ENCODE data around the gene OR51B5. TPM values are rescaled to one million over a fixed set of nuclear protein-coding genes. Genes with fewer than 3 reads are reported as not detected.

The OR51B5 gene
- polyA plus RNA-seq, 3 donors: not detected

DNA sequence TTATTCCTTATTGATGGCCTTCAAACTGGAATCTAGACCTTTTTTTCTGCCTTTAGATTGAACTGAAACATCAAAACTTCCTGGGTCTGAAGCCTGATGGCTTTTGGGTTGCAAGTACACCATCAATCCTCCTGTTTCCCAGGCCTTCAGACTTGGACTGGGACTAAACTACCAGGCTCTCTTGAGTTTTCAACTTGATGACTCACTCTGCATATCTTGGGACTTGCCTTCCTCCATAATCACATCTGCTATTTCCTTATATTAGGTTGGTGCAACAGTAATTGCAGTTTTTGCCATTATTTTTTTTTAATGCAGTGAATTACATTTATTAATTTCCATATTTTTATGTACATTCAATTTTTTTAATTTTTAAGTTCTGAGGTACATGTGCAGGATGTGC lies 7.0 kb downstream of the OR51B5 start:
- Histone ChIP-seq H3K36me3 (replicated peaks in 1 of 2; ENCODE audit: control insufficient read depth in 1 of 2, insufficient read depth in 2 of 2, low read length in 2 of 2) (no peaks in the 10 kb centered on the region), H2AFZ (ENCODE audit: insufficient read depth, low read depth, low read length, poor library complexity, severe bottlenecking) (no peak overlapping the region), H3K4me2 (replicated peaks; ENCODE audit: extremely low read depth, low read length, poor library complexity, severe bottlenecking) (no peak overlapping the region), H3K9ac (ENCODE audit: insufficient read depth, low read length, poor library complexity, severe bottlenecking) (no peak overlapping the region), H4K20me1 (ENCODE audit: insufficient read depth, low read length) (no peaks in the 10 kb centered on the region), H3K4me3 (replicated peaks in 1 of 3; ENCODE audit: low read depth in 2 of 3, low read length in 3 of 3) (no peak overlapping the region), H3K4me1 (ENCODE audit: control insufficient read depth in 1 of 2, insufficient read depth in 2 of 2, low read length in 2 of 2) (no peaks in the 10 kb centered on the region), H3K27me3 (ENCODE audit: control insufficient read depth in 2 of 2, insufficient read depth in 2 of 2, low read length in 2 of 2) (no peaks in the 10 kb centered on the region), H3K27ac (ENCODE audit: low read depth in 1 of 2, low read length in 2 of 2) (no peak overlapping the region), H3K9me3 (replicated peaks in 1 of 2; ENCODE audit: control insufficient read depth in 1 of 2, insufficient read depth in 1 of 2, low read length in 2 of 2) (no peaks in the 10 kb centered on the region), H3K79me2 (ENCODE audit: insufficient read depth, low read length) (no peaks in the 10 kb centered on the region)
- intact Hi-C loops (cut with micrococcal nuclease): no loop called here
- TF ChIP-seq, protein P1, sequence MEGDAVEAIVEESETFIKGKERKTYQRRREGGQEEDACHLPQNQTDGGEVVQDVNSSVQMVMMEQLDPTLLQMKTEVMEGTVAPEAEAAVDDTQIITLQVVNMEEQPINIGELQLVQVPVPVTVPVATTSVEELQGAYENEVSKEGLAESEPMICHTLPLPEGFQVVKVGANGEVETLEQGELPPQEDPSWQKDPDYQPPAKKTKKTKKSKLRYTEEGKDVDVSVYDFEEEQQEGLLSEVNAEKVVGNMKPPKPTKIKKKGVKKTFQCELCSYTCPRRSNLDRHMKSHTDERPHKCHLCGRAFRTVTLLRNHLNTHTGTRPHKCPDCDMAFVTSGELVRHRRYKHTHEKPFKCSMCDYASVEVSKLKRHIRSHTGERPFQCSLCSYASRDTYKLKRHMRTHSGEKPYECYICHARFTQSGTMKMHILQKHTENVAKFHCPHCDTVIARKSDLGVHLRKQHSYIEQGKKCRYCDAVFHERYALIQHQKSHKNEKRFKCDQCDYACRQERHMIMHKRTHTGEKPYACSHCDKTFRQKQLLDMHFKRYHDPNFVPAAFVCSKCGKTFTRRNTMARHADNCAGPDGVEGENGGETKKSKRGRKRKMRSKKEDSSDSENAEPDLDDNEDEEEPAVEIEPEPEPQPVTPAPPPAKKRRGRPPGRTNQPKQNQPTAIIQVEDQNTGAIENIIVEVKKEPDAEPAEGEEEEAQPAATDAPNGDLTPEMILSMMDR (IDR thresholded peaks at IDR 0.05): no peak
- Mint-ChIP-seq H3K4me3 (no peak overlapping the region), H3K27ac (no peak overlapping the region), H3K27me3 (ENCODE audit: low read depth in 3 of 3) (peaks cover 0 to 3% (median 1%) of the 10 kb centered on the region in 3 donors), H3K9me3 (peaks cover 0 to 4% (median 0%) of the 10 kb centered on the region in 7 donors), H3K4me1 (no peaks in the 10 kb centered on the region), H3K36me3 (no peaks in the 10 kb centered on the region)
- no peak for DNase-seq

DNA sequence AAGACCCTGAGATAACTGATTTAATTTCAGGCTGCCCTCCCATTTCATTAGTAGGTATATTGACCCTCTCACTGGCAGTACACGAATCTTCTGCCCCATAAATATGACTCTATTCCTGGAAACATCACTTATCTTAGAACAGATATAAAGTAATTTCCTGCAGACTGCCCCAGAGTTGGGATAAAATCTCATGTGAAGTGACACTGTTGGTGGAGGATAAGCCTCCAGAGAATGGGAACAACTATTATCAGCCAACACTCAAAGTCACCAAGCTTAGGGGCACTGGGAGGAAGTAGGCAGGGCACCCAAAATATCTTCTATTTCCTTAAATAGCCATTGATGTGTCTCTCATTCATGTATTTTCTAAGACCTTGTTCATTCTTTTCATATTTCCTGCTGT lies 8.2 kb downstream of the OR51B5 start:
- Mint-ChIP-seq H3K27me3 (ENCODE audit: low read depth in 3 of 3) (peaks cover 0 to 3% (median 1%) of the 10 kb centered on the region in 3 donors), H3K4me1 (no peaks in the 10 kb centered on the region), H3K9me3 (peaks cover 0 to 5% (median 2%) of the 10 kb centered on the region in 7 donors), H3K27ac (no peak overlapping the region), H3K4me3 (no peak overlapping the region), H3K36me3 (no peaks in the 10 kb centered on the region)
- no CpG with 5 or more reads among the region's 1 CpG for WGBS (ENCODE audit: insufficient coverage)
- H3K9me3 ChIP-seq (replicated peaks in 1 of 2; ENCODE audit: control insufficient read depth in 1 of 2, insufficient read depth in 1 of 2, low read length in 2 of 2): no peaks in the 10 kb centered on the region
- H3K4me1 ChIP-seq (ENCODE audit: control insufficient read depth in 1 of 2, insufficient read depth in 2 of 2, low read length in 2 of 2): no peaks in the 10 kb centered on the region
- no peak for DNase-seq
- H3K36me3 ChIP-seq (replicated peaks in 1 of 2; ENCODE audit: control insufficient read depth in 1 of 2, insufficient read depth in 2 of 2, low read length in 2 of 2): no peaks in the 10 kb centered on the region
- no peak overlapping the region for H3K27ac ChIP-seq (ENCODE audit: low read depth in 1 of 2, low read length in 2 of 2)
- H4K20me1 ChIP-seq (ENCODE audit: insufficient read depth, low read length): no peaks in the 10 kb centered on the region
- H3K27me3 ChIP-seq (ENCODE audit: control insufficient read depth in 2 of 2, insufficient read depth in 2 of 2, low read length in 2 of 2): no peaks in the 10 kb centered on the region
- intact Hi-C loops (cut with micrococcal nuclease): no loop called here
- no peak overlapping the region for H2AFZ ChIP-seq (ENCODE audit: insufficient read depth, low read depth, low read length, poor library complexity, severe bottlenecking)
- no peak overlapping the region for H3K9ac ChIP-seq (ENCODE audit: insufficient read depth, low read length, poor library complexity, severe bottlenecking)
- H3K4me3 ChIP-seq (replicated peaks in 1 of 3; ENCODE audit: low read depth in 2 of 3, low read length in 3 of 3): no peak overlapping the region
- no peak overlapping the region for H3K4me2 ChIP-seq (replicated peaks; ENCODE audit: extremely low read depth, low read length, poor library complexity, severe bottlenecking)
- no peaks in the 10 kb centered on the region for H3K79me2 ChIP-seq (ENCODE audit: insufficient read depth, low read length)
- TF ChIP-seq, protein P1 (IDR thresholded peaks at IDR 0.05): no peak

All from CD14-positive monocyte (primary cell).